Cerebellar cortex (tissue), 1 donor: Measurements from ENCODE around the gene ADCY9.
"Not testable (repeated sequence)": the region's sequence is repeated elsewhere in the genome, so short reads cannot be mapped to it uniquely, and the experiment has no call there.

Experiments used
- DNase-seq: peaks from one replicate; pipeline ENCODE4 v3.0.0-alpha.2; 2015; ENCODE audit warnings: low spot score

Gene ADCY9

DNA sequence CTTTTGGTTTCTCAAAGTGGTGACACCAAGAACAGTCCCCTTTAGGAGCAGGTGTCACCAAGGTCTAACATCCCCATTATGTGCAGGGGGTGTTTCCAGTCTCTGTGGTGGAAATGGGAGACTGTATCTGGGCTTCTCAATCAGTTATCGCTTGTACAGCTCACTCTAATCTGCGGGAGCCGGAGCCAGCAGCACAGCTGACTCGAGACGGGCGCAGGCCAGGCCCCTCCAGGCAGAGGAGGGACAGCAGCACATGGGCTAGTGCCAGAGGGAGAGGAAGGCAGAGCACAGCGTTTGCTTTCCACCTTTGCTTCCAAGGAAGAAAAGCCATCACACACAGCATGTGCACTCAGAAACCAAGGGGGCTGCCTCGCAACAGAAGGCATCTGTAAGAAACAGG lies 144.5 kb downstream of the ADCY9 start:
- no peak for DNase-seq

DNA sequence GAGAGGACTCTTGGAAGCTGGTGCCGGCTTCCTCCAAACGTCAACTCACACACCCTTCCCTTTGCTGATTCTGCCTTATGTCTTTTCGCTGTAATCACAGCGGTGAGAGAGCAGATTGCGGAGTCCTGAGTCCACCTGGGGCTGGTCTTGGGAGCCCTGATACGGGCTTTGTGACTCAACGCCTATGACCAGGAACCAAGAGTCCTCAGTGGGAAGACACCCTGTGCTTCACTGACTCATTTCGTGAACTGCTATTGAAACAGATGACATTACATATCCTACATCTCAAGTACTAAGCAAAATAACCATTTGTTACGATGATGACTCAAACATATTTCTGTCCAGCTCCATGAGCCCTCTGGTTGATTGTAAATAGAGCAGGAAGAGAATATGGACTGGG lies 145.0 kb downstream of the ADCY9 start:
- no peak for DNase-seq

GRCh38 chr16:3968551-3968950 lies 147.7 kb downstream of the ADCY9 start:
- DNase-seq = no peak

DNA sequence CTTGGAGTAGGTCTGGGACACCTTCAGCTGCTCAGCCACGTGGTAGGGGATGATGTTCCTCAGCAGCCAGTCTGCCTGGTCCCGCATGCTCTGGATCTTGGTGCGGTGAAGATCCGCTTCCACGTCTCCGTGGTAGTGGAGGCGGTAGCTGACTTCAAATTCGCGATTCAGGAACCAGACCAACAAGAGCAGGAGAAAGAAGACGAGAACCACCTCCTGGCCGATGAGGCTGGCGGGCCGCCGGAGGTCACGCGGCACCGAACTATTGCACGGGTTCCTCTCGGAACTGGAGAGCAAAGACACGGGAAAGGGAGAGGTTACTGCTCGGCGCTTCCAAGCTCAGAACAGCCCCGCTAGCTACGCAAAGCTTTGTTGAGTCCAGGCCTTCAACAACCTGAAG lies 149.6 kb downstream of the ADCY9 start:
- DNase-seq = no peak

DNA sequence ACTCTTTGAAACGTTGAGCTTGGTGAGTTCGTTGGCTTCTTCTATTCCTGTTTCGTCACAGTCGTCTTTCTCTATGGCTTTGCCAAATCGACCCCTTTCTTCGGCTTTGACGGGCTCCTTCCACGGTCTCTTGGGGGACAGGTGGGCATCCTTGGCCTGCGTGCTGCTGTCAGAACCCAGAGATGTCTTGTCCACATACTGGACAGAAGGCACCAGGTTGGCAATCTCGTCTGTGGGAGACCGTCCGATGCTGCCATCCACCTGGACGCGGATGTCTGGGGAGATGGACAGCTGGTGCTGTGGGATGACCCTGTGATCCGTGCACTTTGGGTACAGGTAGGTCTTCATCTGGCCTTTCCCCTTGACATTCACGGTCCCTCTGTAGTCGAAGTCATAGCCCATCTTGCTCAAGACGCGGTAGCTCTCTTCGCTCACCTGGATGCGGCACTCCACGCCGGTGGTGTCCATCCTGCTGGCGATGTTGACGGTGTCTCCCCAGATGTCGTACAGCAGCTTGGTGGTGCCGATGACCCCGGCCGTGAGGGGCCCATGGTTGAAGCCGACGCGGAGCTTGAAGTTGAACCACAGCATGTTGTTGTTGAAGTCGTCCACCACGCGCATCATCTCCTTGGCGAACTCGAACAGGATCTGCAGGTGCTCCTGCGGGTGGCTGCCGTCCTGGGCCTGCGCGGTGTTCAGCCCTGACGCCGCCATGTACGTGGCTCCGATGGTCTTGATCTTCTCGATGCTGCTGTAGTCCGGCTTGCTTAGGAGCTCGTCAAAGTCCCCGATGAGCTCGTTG lies 150.3 kb downstream of the ADCY9 start:
- no peak for DNase-seq

DNA sequence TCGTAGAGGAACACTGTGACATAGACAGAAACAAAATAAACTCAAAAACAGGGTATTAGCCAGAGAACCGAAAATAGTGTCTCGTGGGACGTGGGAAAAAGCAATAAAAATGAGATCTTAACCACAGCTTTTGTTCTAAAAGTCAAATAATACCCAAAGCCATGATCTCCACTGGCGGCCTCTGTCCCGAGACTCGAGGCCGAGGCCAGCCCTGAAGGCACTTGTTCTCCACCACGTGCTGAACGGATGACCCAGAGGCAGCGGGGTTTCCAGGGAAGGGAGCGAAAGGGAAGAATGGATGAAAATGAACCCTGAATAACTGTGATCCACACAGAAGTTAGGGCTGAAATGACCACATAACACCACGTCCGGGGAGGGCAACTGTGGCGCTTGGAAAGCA lies 150.9 kb downstream of the ADCY9 start:
- DNase-seq = no peak

DNA sequence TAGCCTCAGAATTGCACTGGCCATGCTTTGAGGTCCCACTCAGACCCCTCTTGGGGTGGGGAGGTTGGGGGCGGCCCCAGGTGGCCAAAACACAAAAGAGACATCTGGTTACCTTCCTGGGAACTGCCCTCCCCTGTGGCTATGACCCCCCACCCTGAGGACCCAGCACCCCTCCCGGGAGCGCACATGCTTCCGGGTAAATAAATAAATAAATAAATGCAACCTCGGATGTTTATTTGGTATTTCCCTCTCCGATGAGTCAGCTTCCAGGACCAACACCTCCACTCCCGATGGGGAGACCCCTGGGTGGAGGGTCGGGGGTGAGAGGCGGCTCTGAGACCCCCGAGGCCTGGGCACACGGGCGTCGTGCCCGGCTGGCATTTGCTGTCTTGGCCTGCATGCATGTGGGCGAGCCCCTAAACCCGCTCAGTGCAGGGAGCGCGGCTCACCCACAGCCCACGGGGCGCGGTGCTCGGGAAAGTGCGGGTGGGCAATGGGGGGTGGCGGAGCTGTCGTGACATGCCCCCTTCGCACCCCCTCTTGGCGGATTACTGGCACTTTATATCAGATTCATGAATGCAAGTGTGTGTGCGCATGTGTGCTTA lies 151.5 kb downstream of the ADCY9 start:
- no peak for DNase-seq

DNA sequence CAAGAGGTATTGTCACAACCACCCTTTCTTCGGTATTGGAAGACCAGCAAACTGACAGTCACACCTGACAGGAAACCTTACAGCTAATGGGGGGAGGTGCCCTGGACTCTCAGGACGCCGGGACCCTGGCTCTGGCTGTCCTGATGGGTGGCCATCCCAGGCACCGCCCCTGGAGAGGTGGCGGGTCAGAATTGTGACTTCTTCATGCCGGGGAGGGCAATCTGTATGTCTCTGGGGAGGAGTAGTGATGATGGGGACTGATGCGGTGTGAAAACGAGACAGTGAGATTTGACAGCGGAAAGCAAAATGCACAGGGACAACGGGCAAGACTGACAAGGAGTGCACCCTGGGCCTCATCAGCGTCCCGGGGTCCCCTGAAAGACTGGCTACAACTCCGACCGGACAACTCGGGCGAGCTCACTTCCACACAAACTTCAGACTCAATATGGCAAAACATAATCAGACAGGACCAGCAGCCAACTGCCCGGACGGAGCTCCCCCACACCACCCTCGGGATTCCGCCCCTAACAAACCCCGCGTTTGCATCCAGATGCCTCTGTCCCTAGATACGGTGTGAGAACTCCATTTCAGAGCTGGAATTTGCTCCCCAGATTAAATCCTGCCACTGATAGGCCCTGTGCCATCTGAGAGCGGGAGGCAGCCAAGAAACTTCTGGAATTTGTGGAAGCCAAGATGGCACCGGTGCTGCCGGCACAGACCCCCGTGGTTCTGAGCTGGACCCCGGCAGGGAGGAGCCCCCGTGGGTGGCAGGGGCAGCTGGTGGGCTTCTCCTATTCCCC lies 152.2 kb downstream of the ADCY9 start:
- no peak for DNase-seq

GRCh38 chr16:3963203-3963602 lies 153.0 kb downstream of the ADCY9 start:
- DNase-seq = no peak

DNA sequence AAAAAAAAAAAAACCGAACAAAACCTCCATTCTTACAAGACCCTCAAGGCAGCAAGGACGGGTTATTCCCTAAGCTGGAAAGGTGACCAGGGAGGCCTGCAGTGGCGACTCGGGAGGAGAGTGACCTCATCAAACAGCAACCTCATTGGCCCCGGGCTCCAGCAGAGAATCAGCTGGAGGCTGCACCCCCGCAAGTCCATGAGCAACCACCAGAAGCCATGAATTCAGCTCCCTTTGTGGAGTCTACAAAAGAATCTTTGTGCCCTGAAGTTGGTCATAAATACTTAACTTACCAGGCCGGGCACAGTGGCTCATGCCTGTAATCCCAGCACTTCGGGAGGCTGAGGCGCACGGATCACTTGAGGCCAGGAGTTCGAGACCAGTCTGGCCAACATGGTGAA lies 154.8 kb downstream of the ADCY9 start:
- no peak for DNase-seq

DNA sequence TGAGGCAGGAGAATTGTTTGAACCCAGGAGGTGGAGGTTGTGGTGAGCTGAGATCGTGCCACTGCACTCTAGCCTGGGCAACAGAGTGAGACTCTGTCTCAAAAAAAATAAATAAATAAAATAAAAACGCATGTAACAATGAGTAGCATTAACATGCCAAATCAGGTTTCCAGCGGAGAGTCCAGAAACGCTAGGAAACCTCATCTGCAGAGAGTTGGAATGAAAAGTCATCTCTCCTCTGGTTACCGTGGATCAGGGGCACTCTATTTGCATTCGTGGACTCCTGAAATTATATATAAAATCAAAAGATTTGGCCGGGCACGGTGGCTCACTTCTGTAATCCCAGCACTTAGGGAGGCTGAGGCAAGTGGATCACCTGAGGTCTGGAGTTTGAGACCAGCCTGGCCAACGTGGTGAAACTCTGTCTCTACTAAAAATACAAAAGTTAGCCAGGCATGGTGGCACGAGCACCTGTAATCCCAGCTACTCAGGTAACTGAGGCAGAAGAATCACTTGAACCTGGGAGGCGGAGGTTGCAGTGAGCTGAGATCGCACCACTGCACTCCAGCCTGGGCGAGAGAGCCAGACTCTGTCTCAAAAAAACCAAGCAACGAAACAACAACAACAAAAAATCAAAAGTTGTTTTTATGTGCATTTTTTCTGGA lies 156.2 kb downstream of the ADCY9 start:
- not testable (repeated sequence) for DNase-seq

- no peak for DNase-seq
Observed at GRCh38 chr16:3959148-3959547, 157.1 kb downstream of the ADCY9 start.

- DNase-seq = no peak
Observed at GRCh38 chr16:3957344-3957980, 158.8 kb downstream of the ADCY9 start.

GRCh38 chr16:3954411-3954921 lies 161.8 kb downstream of the ADCY9 start:
- no peak for DNase-seq

- no peak for DNase-seq
Observed at GRCh38 chr16:3953728-3954410, 162.4 kb downstream of the ADCY9 start.

DNA sequence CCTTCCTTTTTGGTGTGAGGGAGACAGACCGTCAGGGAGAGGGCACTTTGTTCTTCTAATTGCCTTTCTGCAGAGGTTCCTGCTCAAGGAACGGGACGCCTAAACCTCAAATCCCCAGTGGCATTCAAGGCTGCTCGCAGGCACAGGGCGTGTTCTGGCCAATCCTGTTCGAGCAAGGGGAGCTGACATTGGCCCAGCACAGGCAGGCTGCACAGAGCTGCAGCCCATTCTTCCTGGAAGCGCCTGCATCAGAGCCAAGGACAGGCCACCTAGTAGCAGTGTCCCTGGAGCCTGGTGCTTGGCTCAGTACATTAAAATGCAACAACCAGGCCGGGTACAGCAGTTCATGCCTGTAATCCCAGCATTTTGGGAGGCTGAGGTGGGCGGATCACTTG lies 163.5 kb downstream of the ADCY9 start:
- no peak for DNase-seq

- no peak for DNase-seq
Observed at GRCh38 chr16:3951861-3952736, 164.1 kb downstream of the ADCY9 start.

- not testable (repeated sequence) for DNase-seq
Observed at GRCh38 chr16:3951380-3951779, 164.9 kb downstream of the ADCY9 start.

DNA sequence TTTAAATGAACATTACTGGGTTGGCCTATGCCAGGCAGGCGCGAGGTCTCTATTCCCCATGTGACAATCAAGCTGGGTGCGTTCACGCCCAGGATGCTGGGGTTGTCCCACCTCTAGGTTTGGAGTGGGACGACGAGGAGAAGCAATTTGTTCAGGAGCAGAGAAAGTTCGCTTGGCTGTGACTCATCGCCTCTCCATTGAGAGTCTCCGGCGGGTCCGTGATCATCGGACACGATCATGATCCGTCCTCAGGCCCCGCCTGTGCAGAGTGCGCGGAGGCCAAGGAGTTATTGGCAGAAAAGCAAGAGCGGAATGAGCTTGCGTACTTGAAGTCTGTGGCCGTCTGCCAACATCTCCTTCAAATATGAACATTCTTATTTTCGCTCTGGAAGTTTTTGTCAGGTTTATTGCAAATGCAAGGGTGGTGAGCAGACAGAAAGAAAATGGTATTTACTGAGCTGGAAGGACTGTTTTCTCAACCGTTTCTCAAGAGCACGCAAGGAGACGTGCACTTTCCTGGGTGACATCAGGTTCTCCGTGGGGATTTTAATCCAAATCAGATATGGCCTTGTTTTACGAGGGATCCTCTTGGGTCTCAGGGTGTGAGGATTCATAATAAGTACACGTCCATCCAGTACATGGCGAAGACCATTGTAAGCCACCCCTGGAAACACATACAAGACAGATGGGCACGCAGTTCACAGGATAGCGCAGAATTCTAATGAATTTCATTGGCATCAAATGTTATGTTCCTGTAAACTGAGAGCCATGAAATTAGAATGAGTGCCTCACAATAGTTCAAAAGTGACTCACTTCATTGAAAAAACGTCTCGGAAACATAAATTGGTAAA lies 165.7 kb downstream of the ADCY9 start:
- DNase-seq = peak; percentile 12
